ENCODE data around the gene SIRT1.
"Not testable (repeated sequence)": the region's sequence is repeated elsewhere in the genome, so short reads cannot be mapped to it uniquely, and the experiment has no call there.

SIRT1 gene

DNA sequence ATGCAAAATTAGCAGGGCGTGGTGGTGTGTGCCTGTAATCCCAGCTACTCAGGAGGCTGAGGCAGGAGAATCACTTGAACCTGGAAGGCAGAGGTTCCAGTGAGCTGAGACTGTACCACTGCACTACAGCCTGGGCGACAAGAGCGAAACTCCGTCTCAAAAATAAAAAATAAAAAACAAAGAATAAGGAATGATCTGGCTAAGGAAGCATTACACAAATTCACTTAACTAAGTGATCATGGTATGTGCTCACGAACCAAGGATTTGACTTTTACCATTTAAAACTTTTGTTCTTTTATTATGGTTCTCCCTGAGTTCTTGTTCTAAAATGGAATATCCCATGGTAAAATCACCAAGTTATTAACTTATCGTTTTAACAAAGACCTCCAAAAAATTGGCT is 71.2 kb downstream of the SIRT1 start:
- CTCF ChIA-PET: interaction anchor here (0.6 kb wide), 1 partner anchor 336 kb away, joined by 3 read pairs; no protein-coding TSS in a partner anchor

DNA sequence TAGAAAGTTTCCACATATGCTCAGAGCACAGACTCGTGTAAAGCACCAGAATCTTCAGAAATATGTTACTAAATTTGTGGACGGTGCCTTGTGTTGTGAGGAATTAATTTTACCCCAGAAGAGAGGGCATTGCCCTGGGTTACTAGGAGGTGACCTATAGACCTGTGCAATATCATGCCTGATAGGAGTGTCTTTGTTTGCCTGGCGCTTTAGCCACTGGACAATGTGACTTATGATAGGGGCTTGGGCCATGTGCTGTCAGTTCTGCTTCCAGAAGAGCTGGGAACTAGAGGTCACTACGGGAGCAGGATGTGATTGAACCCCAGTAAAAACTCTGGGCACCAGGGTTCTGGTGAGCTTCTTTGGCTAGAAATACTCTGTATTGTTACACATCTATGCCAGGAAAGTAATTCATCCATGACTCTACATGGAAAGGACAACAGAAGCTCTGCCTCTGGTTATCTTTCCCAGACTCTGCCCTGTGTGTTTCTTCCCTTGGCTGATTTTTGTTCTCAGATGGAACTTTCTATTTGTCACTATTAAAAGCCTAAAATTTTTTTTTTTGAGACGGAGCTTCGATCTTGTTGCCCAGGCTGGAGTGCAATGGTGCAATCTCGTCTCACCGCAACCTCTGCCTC is 75.5 kb downstream of the SIRT1 start:
- DNase-seq (ENCODE audit: extremely low spot score): no peak
- ChIA-PET POLR2A (no interaction called here), CTCF (no interaction called here)
- TF ChIP-seq PKNOX1 (IDR thresholded peaks at IDR 0.05) (no peak), TARDBP (IDR thresholded peaks at IDR 0.05) (no peak), FOXK2 (IDR thresholded peaks at IDR 0.05) (no peak), SUZ12 (IDR thresholded peaks at IDR 0.05) (no peak), FOXM1 (IDR thresholded peaks at IDR 0.05; ENCODE audit: borderline replicate concordance) (no peak), BHLHE40 (IDR thresholded peaks at IDR 0.05; ENCODE audit: borderline replicate concordance) (no peak), FOXA1 (IDR thresholded peaks at IDR 0.05) (no peak), CTBP1 (IDR thresholded peaks at IDR 0.05; ENCODE audit: borderline replicate concordance) (no peak), SP1 (IDR thresholded peaks at IDR 0.05) (no peak), ZNF384 (IDR thresholded peaks at IDR 0.05) (no peak), ELF4 (IDR thresholded peaks at IDR 0.05) (no peak), HDGF (IDR thresholded peaks at IDR 0.05; ENCODE audit: borderline replicate concordance) (no peak), NFRKB (IDR thresholded peaks at IDR 0.05) (no peak), LEF1 (IDR thresholded peaks at IDR 0.05; ENCODE audit: borderline replicate concordance) (no peak), L3MBTL2 (conservative IDR thresholded peaks at IDR 0.05) (no peak), ARNT (IDR thresholded peaks at IDR 0.05) (no peak)

More for the DNA sequence above, 71.2 kb downstream of the SIRT1 start:
- TF ChIP-seq TARDBP (IDR thresholded peaks at IDR 0.05) (no peak), ARNT (IDR thresholded peaks at IDR 0.05) (no peak), SUZ12 (IDR thresholded peaks at IDR 0.05) (no peak), SP1 (IDR thresholded peaks at IDR 0.05) (no peak), L3MBTL2 (conservative IDR thresholded peaks at IDR 0.05) (no peak), HDGF (IDR thresholded peaks at IDR 0.05; ENCODE audit: borderline replicate concordance) (no peak), NFRKB (IDR thresholded peaks at IDR 0.05) (no peak), PKNOX1 (IDR thresholded peaks at IDR 0.05) (no peak), FOXM1 (IDR thresholded peaks at IDR 0.05; ENCODE audit: borderline replicate concordance) (no peak), LEF1 (IDR thresholded peaks at IDR 0.05; ENCODE audit: borderline replicate concordance) (no peak), ZNF384 (IDR thresholded peaks at IDR 0.05) (no peak), FOXA1 (IDR thresholded peaks at IDR 0.05) (no peak), BHLHE40 (IDR thresholded peaks at IDR 0.05; ENCODE audit: borderline replicate concordance) (no peak), CTBP1 (IDR thresholded peaks at IDR 0.05; ENCODE audit: borderline replicate concordance) (no peak), ELF4 (IDR thresholded peaks at IDR 0.05) (no peak)
- DNase-seq (ENCODE audit: extremely low spot score): no peak
- POLR2A ChIA-PET: no interaction called here

- CTCF ChIA-PET: no interaction called here
- POLR2A ChIA-PET: no interaction called here
- TF ChIP-seq FOXM1 (IDR thresholded peaks at IDR 0.05; ENCODE audit: borderline replicate concordance): no peak
- TF ChIP-seq CTBP1 (IDR thresholded peaks at IDR 0.05; ENCODE audit: borderline replicate concordance): no peak
- no peak for TF ChIP-seq NFRKB (IDR thresholded peaks at IDR 0.05)
- no peak for TF ChIP-seq L3MBTL2 (conservative IDR thresholded peaks at IDR 0.05)
- no peak for TF ChIP-seq SP1 (IDR thresholded peaks at IDR 0.05)
- no peak for TF ChIP-seq SUZ12 (IDR thresholded peaks at IDR 0.05)
- no peak for TF ChIP-seq FOXA1 (IDR thresholded peaks at IDR 0.05)
- no peak for TF ChIP-seq PKNOX1 (IDR thresholded peaks at IDR 0.05)
- TF ChIP-seq TARDBP (IDR thresholded peaks at IDR 0.05): no peak
- no peak for TF ChIP-seq ELF4 (IDR thresholded peaks at IDR 0.05)
- no peak for TF ChIP-seq ARNT (IDR thresholded peaks at IDR 0.05)
- no peak for TF ChIP-seq LEF1 (IDR thresholded peaks at IDR 0.05; ENCODE audit: borderline replicate concordance)
- no peak for TF ChIP-seq FOXK2 (IDR thresholded peaks at IDR 0.05)
- no peak for TF ChIP-seq ZNF384 (IDR thresholded peaks at IDR 0.05)
- TF ChIP-seq BHLHE40 (IDR thresholded peaks at IDR 0.05; ENCODE audit: borderline replicate concordance): no peak
- no peak for TF ChIP-seq HDGF (IDR thresholded peaks at IDR 0.05; ENCODE audit: borderline replicate concordance)
- DNase-seq (ENCODE audit: extremely low spot score): no peak
Measured at GRCh38 chr10:67965456-67965855, 81.0 kb downstream of the SIRT1 start.

DNA sequence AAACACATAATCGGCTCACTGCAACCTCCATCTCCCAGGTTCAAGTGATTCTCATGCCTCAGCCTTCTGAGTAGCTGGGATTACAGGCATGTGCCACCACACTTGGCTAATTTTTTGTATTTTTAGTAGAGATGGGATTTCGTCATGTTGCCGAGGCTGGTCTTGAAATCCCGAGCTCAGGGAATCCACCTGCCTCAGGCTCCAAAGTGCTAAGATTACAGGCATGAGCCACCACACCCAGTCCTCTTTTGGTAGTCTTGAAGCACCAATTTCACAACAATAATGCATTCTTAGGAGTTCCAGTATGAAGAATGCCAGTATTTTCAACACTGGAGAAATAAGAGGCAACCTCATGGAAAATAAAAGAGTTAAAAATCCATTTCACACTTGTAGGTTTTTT is 81.6 kb downstream of the SIRT1 start:
- POLR2A ChIA-PET; CTCF ChIA-PET; DNase-seq (ENCODE audit: extremely low spot score): not testable (repeated sequence)

Measured in HEK293T (cell line).